Gastroesophageal sphincter (tissue), 3 donors: Measurements from ENCODE around the gene EXOC2.

ENCODE experiments used
- POLR2A ChIP-seq, 2 donors: fragments of 450-650 bp; IDR thresholded peaks; one replicate each; pipeline ENCODE4 v1.6.1; 2017; ENCODE audit warnings: antibody characterized with exemption in 2 of 2, mild to moderate bottlenecking in 2 of 2, moderate library complexity in 1 of 2
- POLR2AphosphoS5 ChIP-seq: sonication (generic); formaldehyde crosslinking; IDR thresholded peaks from one replicate; pipeline ENCODE4 v1.6.1; 2017; ENCODE audit warnings: antibody characterized with exemption
- TF ChIP-seq, protein P1 (sequence below), 4 experiments: fragments of 200-600 bp in 2 of 4; fragments of 450-650 bp in 2 of 4; sonication (generic) in 1 of 4; IDR thresholded peaks; one replicate each; pipeline ENCODE4 v1.5.1; 2017 to 2019; ENCODE audit warnings: antibody characterized with exemption in 4 of 4, mild to moderate bottlenecking in 2 of 4, moderate library complexity in 2 of 4

DNA sequence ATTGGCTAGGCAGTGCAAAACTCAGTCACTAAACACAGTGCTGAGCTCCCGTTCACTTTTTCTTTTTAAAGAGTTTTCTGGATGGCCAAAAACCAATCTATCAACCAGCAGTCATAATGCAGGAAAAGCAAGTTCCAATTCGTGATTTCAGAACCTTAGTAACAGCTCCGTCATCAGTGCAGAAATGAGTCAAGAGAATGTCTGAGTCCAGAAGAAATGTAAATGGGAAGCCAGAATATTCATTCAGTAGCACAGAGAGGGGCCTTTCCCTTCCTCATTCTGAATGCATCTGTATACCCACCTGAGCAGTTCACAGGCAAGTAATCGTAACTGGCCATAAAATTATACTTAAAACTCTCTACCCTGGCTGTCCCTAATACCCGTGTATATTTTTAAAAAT is 56.5 kb downstream of the EXOC2 start:
- TF ChIP-seq POLR2A (IDR thresholded peaks at IDR 0.05) (no peak), POLR2AphosphoS5 (no peak)
- TF ChIP-seq, protein P1, sequence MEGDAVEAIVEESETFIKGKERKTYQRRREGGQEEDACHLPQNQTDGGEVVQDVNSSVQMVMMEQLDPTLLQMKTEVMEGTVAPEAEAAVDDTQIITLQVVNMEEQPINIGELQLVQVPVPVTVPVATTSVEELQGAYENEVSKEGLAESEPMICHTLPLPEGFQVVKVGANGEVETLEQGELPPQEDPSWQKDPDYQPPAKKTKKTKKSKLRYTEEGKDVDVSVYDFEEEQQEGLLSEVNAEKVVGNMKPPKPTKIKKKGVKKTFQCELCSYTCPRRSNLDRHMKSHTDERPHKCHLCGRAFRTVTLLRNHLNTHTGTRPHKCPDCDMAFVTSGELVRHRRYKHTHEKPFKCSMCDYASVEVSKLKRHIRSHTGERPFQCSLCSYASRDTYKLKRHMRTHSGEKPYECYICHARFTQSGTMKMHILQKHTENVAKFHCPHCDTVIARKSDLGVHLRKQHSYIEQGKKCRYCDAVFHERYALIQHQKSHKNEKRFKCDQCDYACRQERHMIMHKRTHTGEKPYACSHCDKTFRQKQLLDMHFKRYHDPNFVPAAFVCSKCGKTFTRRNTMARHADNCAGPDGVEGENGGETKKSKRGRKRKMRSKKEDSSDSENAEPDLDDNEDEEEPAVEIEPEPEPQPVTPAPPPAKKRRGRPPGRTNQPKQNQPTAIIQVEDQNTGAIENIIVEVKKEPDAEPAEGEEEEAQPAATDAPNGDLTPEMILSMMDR (IDR thresholded peaks at IDR 0.05), result no peak
